Activated CD8-positive, alpha-beta memory T cell treated with anti-CD3 and anti-CD28 coated beads, Interleukin-2, amount 50 U/mL, for 24 hours (primary cell): Measurements from ENCODE around the gene ALDH2.
"Not testable (repeated sequence)": the region's sequence is repeated elsewhere in the genome, so short reads cannot be mapped to it uniquely, and the experiment has no call there.

Experiments
- DNase-seq: peaks from one replicate; pipeline ENCODE4 v3.0.0-alpha.2; 2020; ENCODE audit errors: extremely low read depth

ALDH2 gene

GRCh38 chr12:111789779-111790178, 23.0 kb downstream of the ALDH2 start:
- no peak for DNase-seq

- DNase-seq: no peak
Observed at GRCh38 chr12:111791507-111791906, 24.8 kb downstream of the ALDH2 start.

- DNase-seq: no peak
Observed at GRCh38 chr12:111792155-111792855, 25.6 kb downstream of the ALDH2 start.

GRCh38 chr12:111792856-111793235, 26.1 kb downstream of the ALDH2 start:
- DNase-seq: no peak

- no peak for DNase-seq
Observed at GRCh38 chr12:111798182-111798581, 31.4 kb downstream of the ALDH2 start.

- no peak for DNase-seq
Observed at GRCh38 chr12:111799758-111800157, 33.0 kb downstream of the ALDH2 start.

- DNase-seq: no peak
Observed at GRCh38 chr12:111803038-111803626, 36.4 kb downstream of the ALDH2 start.

GRCh38 chr12:111803851-111804250, 37.1 kb downstream of the ALDH2 start:
- DNase-seq: no peak

GRCh38 chr12:111806304-111806703, 39.6 kb downstream of the ALDH2 start:
- no peak for DNase-seq

GRCh38 chr12:111807232-111807631, 40.5 kb downstream of the ALDH2 start:
- no peak for DNase-seq

GRCh38 chr12:111812881-111813741, 46.4 kb downstream of the ALDH2 start:
- peak; percentile 28 for DNase-seq

- DNase-seq: no peak
Observed at GRCh38 chr12:111816065-111816615, 49.4 kb downstream of the ALDH2 start.

GRCh38 chr12:111816898-111817297, 50.2 kb downstream of the ALDH2 start:
- DNase-seq: not testable (repeated sequence)

GRCh38 chr12:111818340-111818739, 51.6 kb downstream of the ALDH2 start:
- no peak for DNase-seq

- no peak for DNase-seq
Observed at GRCh38 chr12:111819191-111820158, 52.7 kb downstream of the ALDH2 start.

GRCh38 chr12:111820828-111821227, 54.1 kb downstream of the ALDH2 start:
- DNase-seq: not testable (repeated sequence)

- no peak for DNase-seq
Observed at GRCh38 chr12:111822886-111823285, 56.2 kb downstream of the ALDH2 start.

- DNase-seq: no peak
Observed at GRCh38 chr12:111823891-111824290, 57.2 kb downstream of the ALDH2 start.

- DNase-seq: not testable (repeated sequence)
Observed at GRCh38 chr12:111824312-111824711, 57.6 kb downstream of the ALDH2 start.

GRCh38 chr12:111825509-111825908, 58.8 kb downstream of the ALDH2 start:
- no peak for DNase-seq

GRCh38 chr12:111826316-111826715, 59.6 kb downstream of the ALDH2 start:
- no peak for DNase-seq
